Hepatocyte (in vitro differentiated cells): ENCODE results near the gene CBX3. TPM values are rescaled to one million over a fixed set of nuclear protein-coding genes. Genes with fewer than 3 reads are reported as not detected.
A peak's percentile ranks its signal among the peaks of the same experiment; 100 is the strongest.

Experiments used
- DNase-seq: peaks from one replicate; pipeline ENCODE4 v3.0.0-alpha.2; 2016; ENCODE audit warnings: low spot score
- H2AFZ ChIP-seq: fragments of 200-600 bp; sonication (generic); 2 replicates; pipeline ENCODE4 v1.6.0; 2016; ENCODE audit warnings: antibody characterized with exemption, mild to moderate bottlenecking
- H3K27ac ChIP-seq: fragments of 200-600 bp; sonication (generic); 2 replicates; pipeline ENCODE4 v1.5.1; 2016; ENCODE audit warnings: mild to moderate bottlenecking
- H3K27me3 ChIP-seq: fragments of 200-600 bp; sonication (generic); 2 replicates; pipeline ENCODE4 v1.6.1; 2016
- H3K36me3 ChIP-seq: fragments of 200-600 bp; sonication (generic); replicated peaks from 2 replicates; pipeline ENCODE4 v1.5.1; 2016; ENCODE audit warnings: low read depth; ENCODE audit not compliant: insufficient read depth
- H3K4me1 ChIP-seq: fragments of 200-600 bp; sonication (generic); 2 replicates; pipeline ENCODE4 v1.5.1; 2016; ENCODE audit warnings: mild to moderate bottlenecking, moderate library complexity; ENCODE audit not compliant: insufficient read depth
- H3K4me2 ChIP-seq: fragments of 200-600 bp; sonication (generic); 2 replicates; pipeline ENCODE4 v1.6.0; 2016
- H3K4me3 ChIP-seq: fragments of 200-600 bp; sonication (generic); 2 replicates; pipeline ENCODE4 v1.5.1; 2016; ENCODE audit warnings: mild to moderate bottlenecking
- H3K79me2 ChIP-seq: fragments of 200-600 bp; sonication (generic); 2 replicates; pipeline ENCODE4 v1.6.0; 2017; ENCODE audit warnings: mild to moderate bottlenecking
- H3K9me2 ChIP-seq: fragments of 200-600 bp; sonication (generic); replicated peaks from 2 replicates; pipeline ENCODE4 v1.6.0; 2017; ENCODE audit warnings: mild to moderate bottlenecking; ENCODE audit not compliant: insufficient read depth
- H3K9me3 ChIP-seq: fragments of 200-600 bp; sonication (generic); 2 replicates; pipeline ENCODE4 v1.5.1; 2016; ENCODE audit warnings: low read depth, mild to moderate bottlenecking
- H4K20me1 ChIP-seq: fragments of 200-600 bp; sonication (generic); 2 replicates; pipeline ENCODE4 v1.6.0; 2016; ENCODE audit warnings: mild to moderate bottlenecking; ENCODE audit not compliant: insufficient read depth, poor library complexity, severe bottlenecking
- EZH2 ChIP-seq: fragments of 200-600 bp; sonication (generic); IDR thresholded peaks from 2 replicates; pipeline ENCODE4 v1.6.1; 2016; ENCODE audit warnings: antibody characterized with exemption, mild to moderate bottlenecking, borderline replicate concordance
- EZH2phosphoT487 ChIP-seq: fragments of 200-600 bp; sonication (generic); IDR thresholded peaks from one replicate; pipeline ENCODE4 v1.6.1; 2018; ENCODE audit warnings: antibody characterized with exemption, mild to moderate bottlenecking, low read depth, moderate library complexity; ENCODE audit not compliant: unreplicated experiment, severe bottlenecking
- WGBS: methylation state at CpG from one replicate; pipeline ENCODE4 v1.1.6; 2016; ENCODE audit warnings: low lambda C conversion rate; ENCODE audit errors: missing lambda C conversion rate; 5-methylcytosine and 5-hydroxymethylcytosine counted together
- polyA plus RNA-seq: library from polyadenylated mRNA; unstranded; fragments of >200 nt; fragmentation: Nextera tagmentation; extraction: Ambion mirVana; gene quantifications from 2 replicates; pipeline ENCODE4 v1.2.1, GENCODE V29; 2016
- total RNA-seq: library from RNA; depleted of rRNA; stranded (reverse); fragments of >200 nt; gene quantifications from 2 replicates; pipeline ENCODE4 v1.2.3, GENCODE V29; 2014
- TF ChIP-seq, protein P1 (sequence below): fragments of 200-600 bp; sonication (generic); IDR thresholded peaks from 2 replicates; pipeline ENCODE4 v1.5.1; 2016; ENCODE audit warnings: antibody characterized with exemption, mild to moderate bottlenecking; ENCODE audit not compliant: poor library complexity

The CBX3 gene
- total and polyA plus RNA-seq, 2 experiments from 2014 or later: 120 to 165 TPM

DNA sequence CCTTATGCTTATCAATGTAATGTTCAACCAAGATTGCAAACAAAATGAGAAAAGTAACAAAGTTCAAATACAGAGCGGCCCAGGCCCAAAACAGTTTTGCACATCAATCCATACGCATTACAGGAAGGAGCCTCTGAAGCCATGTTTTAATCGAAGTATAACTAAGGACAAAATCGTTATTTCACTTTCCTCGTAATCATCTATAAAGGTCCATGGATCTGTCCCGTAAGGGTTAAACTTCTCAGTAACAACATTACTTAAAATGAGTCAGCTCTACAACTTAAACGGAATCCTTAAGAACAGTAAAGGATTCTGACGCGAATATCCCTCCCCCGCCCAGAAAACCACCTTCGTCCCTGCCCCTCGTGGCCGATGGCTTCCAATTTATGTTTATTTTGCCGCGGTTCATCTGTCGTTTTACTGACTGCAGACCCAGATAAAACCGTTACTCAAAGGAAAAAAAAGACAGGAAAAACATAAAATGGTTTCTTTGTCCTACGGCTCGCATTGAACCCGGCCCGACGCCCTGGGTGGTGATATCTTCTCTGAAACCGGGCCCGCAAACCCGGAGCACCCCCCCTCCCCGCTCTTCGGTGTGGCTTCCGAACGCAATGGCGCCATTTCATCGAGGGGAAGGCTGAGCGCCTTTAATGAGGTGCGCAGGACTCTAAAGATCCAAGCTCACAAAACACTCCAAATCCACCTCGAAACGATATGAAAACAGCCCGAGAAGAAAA, 2.1 kb upstream of the CBX3 start:
- Histone ChIP-seq H2AFZ (peak overlapping the region; percentile 48), H3K4me2 (peak overlapping the region; percentile 84), H3K27me3 (no peaks in the 10 kb centered on the region), H4K20me1 (peaks cover 73% of the 10 kb centered on the region), H3K4me3 (peak overlapping the region; percentile 81), H3K9me3 (no peaks in the 10 kb centered on the region), H3K4me1 (peaks cover 25% of the 10 kb centered on the region), H3K27ac (peak overlapping the region; percentile 99), H3K9me2 (no peaks in the 10 kb centered on the region), H3K79me2 (peaks cover 89% of the 10 kb centered on the region), H3K36me3 (no peaks in the 10 kb centered on the region)
- under 1% methylated on average over 36 of the region's 36 CpGs for WGBS
- peak; percentile 77 for DNase-seq
- TF ChIP-seq EZH2 (no peak), EZH2phosphoT487 (no peak)
- TF ChIP-seq, protein P1, sequence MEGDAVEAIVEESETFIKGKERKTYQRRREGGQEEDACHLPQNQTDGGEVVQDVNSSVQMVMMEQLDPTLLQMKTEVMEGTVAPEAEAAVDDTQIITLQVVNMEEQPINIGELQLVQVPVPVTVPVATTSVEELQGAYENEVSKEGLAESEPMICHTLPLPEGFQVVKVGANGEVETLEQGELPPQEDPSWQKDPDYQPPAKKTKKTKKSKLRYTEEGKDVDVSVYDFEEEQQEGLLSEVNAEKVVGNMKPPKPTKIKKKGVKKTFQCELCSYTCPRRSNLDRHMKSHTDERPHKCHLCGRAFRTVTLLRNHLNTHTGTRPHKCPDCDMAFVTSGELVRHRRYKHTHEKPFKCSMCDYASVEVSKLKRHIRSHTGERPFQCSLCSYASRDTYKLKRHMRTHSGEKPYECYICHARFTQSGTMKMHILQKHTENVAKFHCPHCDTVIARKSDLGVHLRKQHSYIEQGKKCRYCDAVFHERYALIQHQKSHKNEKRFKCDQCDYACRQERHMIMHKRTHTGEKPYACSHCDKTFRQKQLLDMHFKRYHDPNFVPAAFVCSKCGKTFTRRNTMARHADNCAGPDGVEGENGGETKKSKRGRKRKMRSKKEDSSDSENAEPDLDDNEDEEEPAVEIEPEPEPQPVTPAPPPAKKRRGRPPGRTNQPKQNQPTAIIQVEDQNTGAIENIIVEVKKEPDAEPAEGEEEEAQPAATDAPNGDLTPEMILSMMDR: no peak

DNA sequence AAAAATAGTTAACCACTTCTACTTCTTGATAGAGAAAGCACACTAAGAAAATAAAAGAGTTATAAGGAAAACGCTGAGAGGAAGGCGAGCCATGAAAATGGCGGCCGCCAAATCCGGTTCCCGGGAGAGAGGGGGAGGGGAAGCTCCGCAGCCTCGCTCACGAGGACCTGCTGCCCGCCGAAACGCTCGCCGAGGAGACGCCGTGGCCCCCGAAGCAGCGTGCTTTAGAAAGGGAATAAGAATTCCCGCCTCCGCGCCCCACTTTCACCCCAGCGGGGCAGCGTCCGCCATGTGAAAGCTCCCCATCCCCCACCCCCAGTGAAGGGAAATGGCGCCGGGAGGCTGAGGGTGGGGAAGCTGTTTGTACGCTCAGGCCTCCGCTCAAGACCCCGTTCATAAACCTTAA, 1.5 kb upstream of the CBX3 start:
- Histone ChIP-seq H3K4me1 (peaks cover 30% of the 10 kb centered on the region), H4K20me1 (peaks cover 73% of the 10 kb centered on the region)
- under 1% methylated on average over 29 of the region's 29 CpGs for WGBS

DNA sequence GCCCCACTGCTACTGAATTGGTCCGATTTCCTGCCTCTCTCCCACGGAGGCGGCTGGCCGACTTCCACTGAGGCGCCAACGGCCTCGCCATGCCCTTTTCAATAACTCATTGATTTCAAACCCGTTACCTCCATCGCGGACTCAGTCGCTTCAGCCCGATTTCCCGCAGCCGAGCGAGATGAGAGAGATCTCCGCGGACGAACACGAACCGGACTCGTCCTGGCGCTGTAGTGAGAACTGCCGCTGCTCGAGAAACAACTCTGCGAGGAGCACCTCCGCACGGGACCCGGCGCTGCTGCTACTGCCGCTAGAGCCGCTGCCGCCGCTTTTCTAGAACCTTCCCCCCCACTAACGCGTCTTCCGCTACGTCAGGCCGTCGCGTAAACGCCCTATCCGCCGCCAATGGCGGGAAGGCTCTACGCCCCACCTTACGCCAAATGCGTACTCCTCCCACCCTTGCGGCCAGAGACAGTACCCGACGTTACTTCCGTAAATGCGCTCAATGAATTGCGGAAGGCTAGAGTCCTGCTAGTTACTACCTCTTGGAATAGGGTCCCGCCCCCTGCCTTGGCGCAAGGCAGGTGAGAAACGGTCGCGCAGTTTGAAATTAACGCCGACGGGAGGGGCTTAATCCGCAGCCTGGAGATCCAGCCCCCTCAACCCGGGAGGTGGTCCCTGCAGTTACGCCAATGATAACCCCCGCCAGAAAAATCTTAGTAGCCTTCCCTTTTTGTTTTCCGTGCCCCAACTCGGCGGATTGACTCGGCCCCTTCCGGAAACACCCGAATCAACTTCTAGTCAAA, 900 bp upstream of the CBX3 start, which contains the start of gene HNRNPA2B1:
Gene HNRNPA2B1, minus strand, starts transcription at position 303 of the 803 bp plus-strand sequence. Its CDS starts 169 bp downstream, at position 134.
- no peaks in the 10 kb centered on the region for H3K9me2 ChIP-seq
- TF ChIP-seq, protein P1: no peak
- no peak for TF ChIP-seq EZH2
- TF ChIP-seq EZH2phosphoT487: no peak
- H3K27me3 ChIP-seq: no peaks in the 10 kb centered on the region
- peaks cover 89% of the 10 kb centered on the region for H3K79me2 ChIP-seq
- H3K36me3 ChIP-seq: no peaks in the 10 kb centered on the region
- peak within 1 kb of the TSS; percentile 99 for H3K27ac ChIP-seq
- H3K4me1 ChIP-seq: peaks cover 36% of the 10 kb centered on the region
- H3K4me3 ChIP-seq: peak within 1 kb of the TSS; percentile 86
- peak within 1 kb of the TSS; percentile 81 for H2AFZ ChIP-seq
- peaks cover 73% of the 10 kb centered on the region for H4K20me1 ChIP-seq
- DNase-seq: peak; percentile 98
- peak within 1 kb of the TSS; percentile 84 for H3K4me2 ChIP-seq
- no peaks in the 10 kb centered on the region for H3K9me3 ChIP-seq
- under 1% methylated on average over 71 of the region's 71 CpGs for WGBS

More for the DNA sequence above, 1.5 kb upstream of the CBX3 start:
- Histone ChIP-seq H3K4me2 (no peak overlapping the region), H3K27ac (peak overlapping the region; percentile 99), H3K27me3 (no peaks in the 10 kb centered on the region), H3K9me2 (no peaks in the 10 kb centered on the region), H3K79me2 (peaks cover 89% of the 10 kb centered on the region), H3K36me3 (no peaks in the 10 kb centered on the region), H3K4me3 (peak overlapping the region; percentile 81), H2AFZ (peak overlapping the region; percentile 48), H3K9me3 (no peaks in the 10 kb centered on the region)
- peak; percentile 86 for DNase-seq
- TF ChIP-seq EZH2phosphoT487: no peak
- TF ChIP-seq, protein P1: no peak
- no peak for TF ChIP-seq EZH2
